Lower leg skin (tissue), 4 donors: ENCODE measurements around the gene DZIP1L. TPM values are rescaled to one million over a fixed set of nuclear protein-coding genes. Genes with fewer than 3 reads are reported as not detected.
A peak's percentile ranks its signal among the peaks of the same experiment; 100 is the strongest.

Source experiments
- DNase-seq, 2 donors: peaks; one replicate each; pipeline ENCODE4 v3.0.0-alpha.2; 2019; ENCODE audit warnings: low spot score in 2 of 2
- H3K4me3 ChIP-seq: fragments of 200-600 bp; sonication (generic); 2 replicates; pipeline ENCODE4 v1.5.1; 2017; ENCODE audit warnings: mild to moderate bottlenecking, low read depth; ENCODE audit not compliant: poor library complexity, severe bottlenecking
- POLR2A ChIP-seq, 2 donors: fragments of 450-650 bp; IDR thresholded peaks; one replicate each; pipeline ENCODE4 v1.6.1; 2016 to 2017; ENCODE audit warnings: antibody characterized with exemption in 2 of 2, mild to moderate bottlenecking in 1 of 2, moderate library complexity in 1 of 2
- WGBS, 2 donors: methylation state at CpG; one replicate each; pipeline ENCODE4 v1.1.5; 2018; 5-methylcytosine and 5-hydroxymethylcytosine counted together
- intact Hi-C: fragments of 100-400 bp; cut with DNase I; formaldehyde crosslinking; loops from one replicate; pipeline ENCODE4 v1.15.0; 2023; ENCODE audit warnings: low total_unique reads
- total RNA-seq, 4 donors: library from RNA; depleted of rRNA; stranded (reverse); fragments of >200 nt; gene quantifications; one replicate each; pipeline ENCODE4 v1.1.0, GENCODE V29; 2016
- TF ChIP-seq, protein P1 (sequence below), 3 donors: fragments of 450-650 bp; IDR thresholded peaks; one replicate each; pipeline ENCODE4 v1.5.1; 2016; ENCODE audit warnings: antibody characterized with exemption in 3 of 3, mild to moderate bottlenecking in 3 of 3, moderate library complexity in 2 of 3

DZIP1L gene
- total RNA-seq, 4 donors from 2014 or later, result 10.9 to 45.0 (median 16.4) TPM

- 58 to 66% methylated on average over 4 of the region's 4 CpGs for WGBS, 2 donors
- intact Hi-C loops, result no loop called here
- TF ChIP-seq POLR2A (IDR thresholded peaks at IDR 0.05), result no peak
- TF ChIP-seq, protein P1, sequence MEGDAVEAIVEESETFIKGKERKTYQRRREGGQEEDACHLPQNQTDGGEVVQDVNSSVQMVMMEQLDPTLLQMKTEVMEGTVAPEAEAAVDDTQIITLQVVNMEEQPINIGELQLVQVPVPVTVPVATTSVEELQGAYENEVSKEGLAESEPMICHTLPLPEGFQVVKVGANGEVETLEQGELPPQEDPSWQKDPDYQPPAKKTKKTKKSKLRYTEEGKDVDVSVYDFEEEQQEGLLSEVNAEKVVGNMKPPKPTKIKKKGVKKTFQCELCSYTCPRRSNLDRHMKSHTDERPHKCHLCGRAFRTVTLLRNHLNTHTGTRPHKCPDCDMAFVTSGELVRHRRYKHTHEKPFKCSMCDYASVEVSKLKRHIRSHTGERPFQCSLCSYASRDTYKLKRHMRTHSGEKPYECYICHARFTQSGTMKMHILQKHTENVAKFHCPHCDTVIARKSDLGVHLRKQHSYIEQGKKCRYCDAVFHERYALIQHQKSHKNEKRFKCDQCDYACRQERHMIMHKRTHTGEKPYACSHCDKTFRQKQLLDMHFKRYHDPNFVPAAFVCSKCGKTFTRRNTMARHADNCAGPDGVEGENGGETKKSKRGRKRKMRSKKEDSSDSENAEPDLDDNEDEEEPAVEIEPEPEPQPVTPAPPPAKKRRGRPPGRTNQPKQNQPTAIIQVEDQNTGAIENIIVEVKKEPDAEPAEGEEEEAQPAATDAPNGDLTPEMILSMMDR (IDR thresholded peaks at IDR 0.05), result no peak
- no peak for DNase-seq
- H3K4me3 ChIP-seq, result no peak overlapping the region
These were observed 4.0 kb upstream of the DZIP1L start for GRCh38 chr3:138119423-138119766.

DNA sequence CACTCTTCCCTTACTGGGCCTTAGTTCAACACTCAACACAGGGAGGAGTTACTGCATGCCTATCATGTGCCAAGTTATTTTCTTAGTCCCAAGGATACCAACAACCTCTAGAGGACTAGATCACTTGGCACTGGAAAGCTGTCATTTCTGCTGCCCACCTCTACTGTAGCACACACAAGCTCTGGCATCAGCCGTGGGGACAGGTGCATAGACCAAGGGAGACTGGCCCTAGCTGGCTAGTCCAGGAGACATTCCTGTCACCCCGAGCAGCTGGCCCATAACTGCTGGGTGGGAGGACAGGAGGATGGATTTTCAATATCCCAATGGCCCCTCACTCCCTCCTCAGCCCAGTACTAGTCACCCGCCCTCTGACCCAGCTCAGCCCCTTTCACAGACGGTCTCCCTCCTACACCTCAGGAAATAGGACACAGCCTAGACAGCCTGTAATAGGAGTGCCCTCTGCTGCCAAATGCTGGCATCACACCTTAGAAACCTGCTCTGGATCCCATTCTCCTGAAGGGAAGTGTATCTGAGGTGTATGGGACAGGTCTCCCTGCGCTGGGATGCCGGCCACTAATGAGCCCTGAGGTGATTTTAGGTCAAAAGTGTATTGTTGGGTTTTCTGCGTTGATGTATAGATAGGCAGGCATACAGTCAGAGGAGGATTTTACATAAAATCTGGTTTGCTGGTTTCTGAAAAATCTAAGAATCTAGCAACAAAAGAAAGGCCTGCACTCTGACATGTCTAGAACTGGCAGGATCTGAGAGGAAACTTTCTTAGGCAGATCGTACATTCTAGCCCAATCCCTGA lies 3.4 kb upstream of the DZIP1L start:
- peak; percentile 79 to 94 for DNase-seq
- WGBS, 2 donors, result 19 to 27% methylated on average over 8 of the region's 8 CpGs
- intact Hi-C loops, result no loop called here

GRCh38 chr3:138114431-138114918 lies 933 bp downstream of the DZIP1L start:
- TF ChIP-seq, protein P1 (IDR thresholded peaks at IDR 0.05), result no peak
- no peak for TF ChIP-seq POLR2A (IDR thresholded peaks at IDR 0.05)
- H3K4me3 ChIP-seq, result peak overlapping the region; percentile 71
- 7 to 9% methylated on average over 9 of the region's 9 CpGs for WGBS, 2 donors
- intact Hi-C loops, result no loop called here
- DNase-seq, result no peak

More for the DNA sequence above, 3.4 kb upstream of the DZIP1L start:
- no peak overlapping the region for H3K4me3 ChIP-seq
- TF ChIP-seq, protein P1 (IDR thresholded peaks at IDR 0.05), result no peak

- intact Hi-C loops, result no loop called here
- TF ChIP-seq POLR2A (IDR thresholded peaks at IDR 0.05), result no peak
- WGBS, 2 donors, result 39 to 44% methylated on average over 1 of the region's 1 CpG
- no peak overlapping the region for H3K4me3 ChIP-seq
- DNase-seq, result no peak
These were observed 2.1 kb downstream of the DZIP1L start for GRCh38 chr3:138113326-138113725.

- H3K4me3 ChIP-seq, result no peak overlapping the region
- 47% methylated on average over 8 of the region's 8 CpGs for WGBS, 2 donors
- intact Hi-C loops, result no loop called here
- DNase-seq, result peak in 1 of 2 donors; percentile 44
- TF ChIP-seq POLR2A (IDR thresholded peaks at IDR 0.05), result no peak
- TF ChIP-seq, protein P1 (IDR thresholded peaks at IDR 0.05), result no peak
These were observed 3.0 kb downstream of the DZIP1L start for GRCh38 chr3:138112362-138112761.

DNA sequence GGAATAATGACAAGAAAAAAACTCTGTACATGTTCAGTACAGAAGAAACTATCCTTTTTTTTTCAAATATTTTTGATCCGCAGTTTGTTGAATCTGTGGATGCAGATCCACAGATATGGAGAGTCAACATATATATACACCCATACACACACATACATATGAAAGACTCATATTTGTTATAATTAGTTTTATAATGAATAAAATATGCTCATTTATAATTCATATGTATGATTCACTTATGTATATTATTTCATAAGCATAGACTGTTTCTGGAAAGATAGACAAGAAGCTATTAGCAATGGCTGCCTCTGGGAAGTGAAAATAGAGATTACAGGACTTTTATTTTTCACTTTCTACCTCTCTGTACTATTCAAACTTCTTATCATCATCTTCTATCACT lies 9.8 kb downstream of the DZIP1L start:
- H3K4me3 ChIP-seq, result no peak overlapping the region
- no peak for DNase-seq
- WGBS, 2 donors, result 97 to 98% methylated on average over 1 of the region's 1 CpG
- TF ChIP-seq POLR2A (IDR thresholded peaks at IDR 0.05), result no peak
- TF ChIP-seq, protein P1 (IDR thresholded peaks at IDR 0.05), result no peak
- intact Hi-C loops, result no loop called here
